HCT116 (cell line): Measurements from ENCODE around the gene GPRC5C. TPM values are rescaled to one million over a fixed set of nuclear protein-coding genes. Genes with fewer than 3 reads are reported as not detected.

Experiments
- ATAC-seq: fragments of 200-7000 bp; cut with Tn5 transposase; 2 replicates; pipeline ENCODE4 v1.9.1; 2020; ENCODE audit warnings: mild to moderate bottlenecking, moderate library complexity
- BruUV-seq: library from RNA; stranded (reverse); fragments of 400-500 nt; replicated peaks from 2 replicates; lab custom pipeline; 2021; lab: Mats Ljungman, UMichigan
- CTCF ChIA-PET: fragments of 300-600 bp; sonication (Branson Sonifier 250); formaldehyde crosslinking; loops from one replicate; lab custom pipeline; 2021; ENCODE audit warnings: antibody characterized with exemption; lab: Charles Lee
- POLR2A ChIA-PET: fragments of 300-600, 350-600 bp; sonication (Branson Sonifier 250); formaldehyde crosslinking; loops from one replicate; lab custom pipeline; 2021; ENCODE audit warnings: antibody characterized with exemption; lab: Charles Lee
- RAD21 ChIA-PET, 2 experiments: fragments of 300-600 bp; sonication (Branson Sonifier 250); formaldehyde crosslinking; loops; one replicate each; lab custom pipeline; 2023; ENCODE audit warnings: low total read pairs in 2 of 2; ENCODE audit not compliant: uncharacterized antibody in 2 of 2, unreplicated experiment in 2 of 2, low non-redundant PET in 1 of 2; lab: Charles Lee
- DNase-seq: peaks from one replicate; pipeline ENCODE4 v3.0.0-alpha.2; 2010; ENCODE audit warnings: low read depth, low spot score
- H2AFZ ChIP-seq: fragments of 200-600 bp; shearing (Covaris generic), sonication (generic); 2 replicates; pipeline ENCODE4 v1.6.1; 2017; ENCODE audit warnings: low read depth, mixed run types, mixed read lengths, antibody characterized with exemption, low read length; ENCODE audit not compliant: poor library complexity, severe bottlenecking
- H3K27ac ChIP-seq: 2 replicates; pipeline ENCODE4 v1.5.1; 2012; ENCODE audit warnings: low read depth, low read length
- H3K27me3 ChIP-seq: fragments of 200-600 bp; sonication (generic); 2 replicates; pipeline ENCODE4 v1.6.1; 2016; ENCODE audit warnings: mixed run types, low read length, mixed read lengths; ENCODE audit not compliant: insufficient read depth
- H3K36me3 ChIP-seq, 2 experiments: fragments of 200-500 bp in 1 of 2; fragments of 200-600 bp in 1 of 2; sonication (Bioruptor generic) in 1 of 2; sonication (generic) in 1 of 2; 2 replicates each; pipeline versions ENCODE4 v1.5.1 to v1.6.1; 2014 to 2016; ENCODE audit warnings: low read length in 2 of 2, inconsistent platforms in 1 of 2, mixed read lengths in 1 of 2, mixed run types in 1 of 2; ENCODE audit not compliant: insufficient read depth in 2 of 2, control insufficient read depth in 1 of 2
- H3K4me1 ChIP-seq, 2 experiments: fragments of 200-600 bp in 1 of 2; sonication (generic) in 1 of 2; 2 replicates each; pipeline versions ENCODE4 v1.5.1 to v1.6.1; 2012 to 2017; ENCODE audit warnings: low read length in 2 of 2, inconsistent platforms in 1 of 2, mild to moderate bottlenecking in 1 of 2, mixed read lengths in 1 of 2, mixed run types in 1 of 2, moderate library complexity in 1 of 2; ENCODE audit not compliant: insufficient read depth in 2 of 2, control insufficient read depth in 1 of 2
- H3K4me2 ChIP-seq: fragments of 200-600 bp; sonication (generic); 2 replicates; pipeline ENCODE4 v1.6.1; 2017; ENCODE audit warnings: mixed run types, low read length, mixed read lengths
- H3K4me3 ChIP-seq, 2 experiments: fragments of 200-600 bp in 1 of 2; sonication (generic) in 1 of 2; replicated peaks in 1 of 2; 2 replicates each; pipeline ENCODE4 v1.5.1; 2011 to 2016; ENCODE audit warnings: low read length in 2 of 2, control low read depth in 1 of 2, low read depth in 1 of 2, mild to moderate bottlenecking in 1 of 2, mixed read lengths in 1 of 2, mixed run types in 1 of 2
- H3K79me2 ChIP-seq: fragments of 200-600 bp; sonication (generic); 2 replicates; pipeline ENCODE4 v1.6.1; 2017; ENCODE audit warnings: mild to moderate bottlenecking, mixed run types, low read length, moderate library complexity, mixed read lengths; ENCODE audit not compliant: insufficient read depth
- H3K9ac ChIP-seq: fragments of 200-600 bp; sonication (generic); 2 replicates; pipeline ENCODE4 v1.6.1; 2016; ENCODE audit warnings: low read length, mixed read lengths
- H3K9me2 ChIP-seq: fragments of 200-600 bp; sonication (generic), shearing (Covaris generic); 2 replicates; pipeline ENCODE4 v1.6.1; 2017; ENCODE audit warnings: mixed run types, mild to moderate bottlenecking, moderate library complexity; ENCODE audit not compliant: insufficient read depth
- H3K9me3 ChIP-seq, 2 experiments: fragments of 200-500 bp in 1 of 2; fragments of 200-600 bp in 1 of 2; sonication (Bioruptor generic) in 1 of 2; sonication (generic) in 1 of 2; 2 replicates each; pipeline ENCODE4 v1.6.1; 2014 to 2017; ENCODE audit warnings: low read length in 2 of 2, mixed read lengths in 2 of 2, inconsistent platforms in 1 of 2, low read depth in 1 of 2, mild to moderate bottlenecking in 1 of 2, mixed run types in 1 of 2, moderate library complexity in 1 of 2; ENCODE audit not compliant: control insufficient read depth in 1 of 2, insufficient read depth in 1 of 2
- H4K20me1 ChIP-seq: fragments of 200-600 bp; sonication (generic), shearing (Covaris generic); 2 replicates; pipeline ENCODE4 v1.6.1; 2017; ENCODE audit warnings: mixed run types, mild to moderate bottlenecking, moderate library complexity; ENCODE audit not compliant: insufficient read depth
- EGR1 ChIP-seq: IDR thresholded peaks from 2 replicates; pipeline ENCODE4 v1.6.1; 2012; ENCODE audit warnings: low read depth
- ELF1 ChIP-seq: IDR thresholded peaks from 2 replicates; pipeline ENCODE4 v1.6.1; 2012; ENCODE audit warnings: low read depth, borderline replicate concordance
- EZH2 ChIP-seq: fragments of 200-600 bp; sonication (generic); IDR thresholded peaks from 2 replicates; pipeline ENCODE4 v1.6.1; 2017; ENCODE audit warnings: antibody characterized with exemption, mixed run types
- FOSL1 ChIP-seq: IDR thresholded peaks from 2 replicates; pipeline ENCODE4 v1.6.1; 2012; ENCODE audit warnings: low read depth
- JUND ChIP-seq: IDR thresholded peaks from 2 replicates; pipeline ENCODE4 v1.6.1; 2012
- POLR2A ChIP-seq: IDR thresholded peaks from 2 replicates; pipeline ENCODE4 v1.7.0; 2011; ENCODE audit warnings: borderline replicate concordance; ENCODE audit not compliant: insufficient read depth, insufficient read length; ENCODE audit errors: extremely low read depth
- POLR2AphosphoS5 ChIP-seq: IDR thresholded peaks from 2 replicates; pipeline ENCODE4 v1.6.1; 2011; ENCODE audit warnings: mild to moderate bottlenecking, low read depth, low read length, moderate library complexity
- SP1 ChIP-seq: IDR thresholded peaks from 2 replicates; pipeline ENCODE4 v1.6.1; 2012; ENCODE audit warnings: low read depth
- TCF7L2 ChIP-seq: IDR thresholded peaks from 2 replicates; pipeline ENCODE4 v1.7.0; 2011; ENCODE audit warnings: borderline replicate concordance, inconsistent platforms; ENCODE audit not compliant: insufficient read depth, insufficient read length; ENCODE audit errors: extremely low read depth
- ZFX ChIP-seq: fragments of 450-650 bp; IDR thresholded peaks from 2 replicates; pipeline ENCODE4 v1.6.1; 2017
- intact Hi-C: fragments of 100-400 bp; cut with micrococcal nuclease; formaldehyde crosslinking; loops from 2 replicates; pipeline ENCODE4 v1.10.0; 2022
- total RNA-seq: library from RNA; stranded (reverse); gene quantifications from one replicate; pipeline ENCODE4 v1.2.1, GENCODE V29; 2021; ENCODE audit not compliant: unreplicated experiment

Gene GPRC5C
- total RNA-seq, 1 experiment from 2014 or later = 54.4 TPM

DNA sequence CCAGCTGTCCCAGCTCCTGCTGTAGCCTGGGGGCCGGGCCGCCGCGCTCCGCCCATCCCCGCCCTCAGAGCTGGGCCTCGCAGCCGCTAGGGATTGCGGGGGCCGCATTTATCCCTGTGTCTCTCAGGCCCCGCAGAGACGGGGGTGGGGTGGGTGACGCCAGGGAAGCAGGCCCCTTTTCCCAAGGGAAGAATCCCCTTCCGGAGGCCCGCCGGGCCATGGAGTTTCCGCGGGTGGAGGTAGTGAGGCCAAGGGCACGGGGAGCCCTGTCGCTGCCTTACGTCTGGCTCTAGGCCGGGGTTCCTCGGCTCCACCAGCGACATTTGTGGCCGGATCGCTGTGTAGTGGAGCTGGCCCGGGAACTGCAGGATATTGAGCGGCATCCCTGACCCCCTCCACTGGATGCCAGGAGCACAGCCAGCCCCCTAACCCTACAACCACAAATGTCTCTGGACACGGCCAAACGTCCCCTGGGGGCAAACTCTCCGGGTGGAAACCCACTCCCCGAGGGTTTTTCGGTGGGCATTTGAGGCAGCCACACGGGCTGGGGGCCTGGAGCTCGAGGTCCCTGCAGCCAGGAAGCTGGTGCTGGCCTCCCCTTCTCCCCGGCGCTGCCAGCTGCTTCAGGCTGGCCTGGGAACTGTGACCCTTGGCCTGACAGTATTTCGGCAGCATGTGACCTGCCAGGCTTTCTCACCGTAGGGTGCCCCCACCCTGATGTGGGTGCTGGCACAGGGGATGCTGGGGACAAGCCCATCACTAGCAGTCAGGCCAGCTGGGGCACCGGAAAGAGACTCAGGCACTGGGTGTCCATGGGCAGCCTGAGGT lies 22.5 kb downstream of the GPRC5C start:
- Histone ChIP-seq H3K4me3 (peak overlapping the region; percentile 30 to 54), H3K36me3 (no peaks in the 10 kb centered on the region), H3K4me2 (peak overlapping the region; percentile 90), H3K9ac (peak overlapping the region; percentile 53), H3K27me3 (no peaks in the 10 kb centered on the region)
- DNase-seq = peak; percentile 66
- RAD21 ChIA-PET = interaction anchor here (0.6 to 5.9 kb wide), 10 partner anchors 11 to 102 kb away, joined by 3 to 61 read pairs (median 4); partner anchors contain the start of gene GPR142 (in 1 of the 2)
- TF ChIP-seq TCF7L2 (peak; percentile 35), SP1 (no peak), POLR2A (no peak), ELF1 (no peak), FOSL1 (no peak), ZFX (peak; percentile 39; the same call in 1 of the 2 replicates), EZH2 (no peak), EGR1 (peak; percentile 90), POLR2AphosphoS5 (peak; percentile 52), JUND (no peak)
- TF ChIP-seq, all 23 proteins: peak for 4
- intact Hi-C loops = no loop called here
- no peak overlapping the region for H2AFZ ChIP-seq
- no peaks in the 10 kb centered on the region for H3K9me2 ChIP-seq
- no peaks in the 10 kb centered on the region for H3K9me3 ChIP-seq
- CTCF ChIA-PET = interaction anchor here (0.6 to 4.4 kb wide), 14 partner anchors 9 to 158 kb away, joined by 3 to 111 read pairs (median 4); partner anchors contain the start of genes BTBD17 and GPR142
- POLR2A ChIA-PET = interaction anchor here (1.1 to 4.5 kb wide), 4 partner anchors 9 to 74 kb away, joined by 3 to 27 read pairs (median 8); no protein-coding TSS in a partner anchor
- H3K4me1 ChIP-seq = peaks cover 22 to 29% of the 10 kb centered on the region in 2 experiments
- H4K20me1 ChIP-seq = no peaks in the 10 kb centered on the region
- TSS peak; percentile 57 for BruUV-seq
- peak overlapping the region; percentile 46; the same call in 1 of the 2 replicates for H3K27ac ChIP-seq
- ATAC-seq = peak; percentile 51
- no peaks in the 10 kb centered on the region for H3K79me2 ChIP-seq
